ENCODE measurements around the gene SPINDOC. TPM values are rescaled to one million over a fixed set of nuclear protein-coding genes. Genes with fewer than 3 reads are reported as not detected.

SPINDOC gene
- total RNA-seq, 1 experiment from 2014 or later = 53.8 TPM

- peaks cover 58% of the 10 kb centered on the region for H3K36me3 Mint-ChIP-seq (ENCODE audit: insufficient read depth, unreplicated experiment)
- CTCF ChIA-PET = interaction anchor here (0.6 kb wide), 1 partner anchor 97 kb away, joined by 3 read pairs; no protein-coding TSS in a partner anchor
- TF ChIP-seq, protein P1, sequence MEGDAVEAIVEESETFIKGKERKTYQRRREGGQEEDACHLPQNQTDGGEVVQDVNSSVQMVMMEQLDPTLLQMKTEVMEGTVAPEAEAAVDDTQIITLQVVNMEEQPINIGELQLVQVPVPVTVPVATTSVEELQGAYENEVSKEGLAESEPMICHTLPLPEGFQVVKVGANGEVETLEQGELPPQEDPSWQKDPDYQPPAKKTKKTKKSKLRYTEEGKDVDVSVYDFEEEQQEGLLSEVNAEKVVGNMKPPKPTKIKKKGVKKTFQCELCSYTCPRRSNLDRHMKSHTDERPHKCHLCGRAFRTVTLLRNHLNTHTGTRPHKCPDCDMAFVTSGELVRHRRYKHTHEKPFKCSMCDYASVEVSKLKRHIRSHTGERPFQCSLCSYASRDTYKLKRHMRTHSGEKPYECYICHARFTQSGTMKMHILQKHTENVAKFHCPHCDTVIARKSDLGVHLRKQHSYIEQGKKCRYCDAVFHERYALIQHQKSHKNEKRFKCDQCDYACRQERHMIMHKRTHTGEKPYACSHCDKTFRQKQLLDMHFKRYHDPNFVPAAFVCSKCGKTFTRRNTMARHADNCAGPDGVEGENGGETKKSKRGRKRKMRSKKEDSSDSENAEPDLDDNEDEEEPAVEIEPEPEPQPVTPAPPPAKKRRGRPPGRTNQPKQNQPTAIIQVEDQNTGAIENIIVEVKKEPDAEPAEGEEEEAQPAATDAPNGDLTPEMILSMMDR (IDR thresholded peaks at IDR 0.05; ENCODE audit: unreplicated experiment) = no peak
- peaks cover 21% of the 10 kb centered on the region for H3K4me1 Mint-ChIP-seq (ENCODE audit: low read depth, unreplicated experiment)
- H3K9me3 Mint-ChIP-seq (ENCODE audit: low read depth, unreplicated experiment) = no peaks in the 10 kb centered on the region
- BruUV-seq (replicated peaks) = no TSS peak
- H3K27me3 Mint-ChIP-seq (ENCODE audit: unreplicated experiment) = no peaks in the 10 kb centered on the region
- no peak overlapping the region for H3K4me3 Mint-ChIP-seq (ENCODE audit: low read depth, unreplicated experiment)
- intact Hi-C loops (cut with micrococcal nuclease; ENCODE audit: unreplicated experiment) = no loop called here
- no peak for DNase-seq
- H3K27ac Mint-ChIP-seq (ENCODE audit: unreplicated experiment) = no peak overlapping the region
These were observed 3.5 kb downstream of the SPINDOC start for GRCh38 chr11:63816732-63817131.

GRCh38 chr11:63817758-63818498 is 4.7 kb downstream of the SPINDOC start:
- intact Hi-C loops (cut with micrococcal nuclease; ENCODE audit: unreplicated experiment) = no loop called here
- CTCF ChIA-PET = no interaction called here
- no peaks in the 10 kb centered on the region for H3K9me3 Mint-ChIP-seq (ENCODE audit: low read depth, unreplicated experiment)
- TF ChIP-seq, protein P1 (IDR thresholded peaks at IDR 0.05; ENCODE audit: unreplicated experiment) = no peak
- no TSS peak for BruUV-seq (replicated peaks)
- H3K27me3 Mint-ChIP-seq (ENCODE audit: unreplicated experiment) = no peaks in the 10 kb centered on the region
- peaks cover 62% of the 10 kb centered on the region for H3K36me3 Mint-ChIP-seq (ENCODE audit: insufficient read depth, unreplicated experiment)
- H3K4me1 Mint-ChIP-seq (ENCODE audit: low read depth, unreplicated experiment) = peaks cover 21% of the 10 kb centered on the region
- H3K4me3 Mint-ChIP-seq (ENCODE audit: low read depth, unreplicated experiment) = no peak overlapping the region
- DNase-seq = no peak
- no peak overlapping the region for H3K27ac Mint-ChIP-seq (ENCODE audit: unreplicated experiment)

DNA sequence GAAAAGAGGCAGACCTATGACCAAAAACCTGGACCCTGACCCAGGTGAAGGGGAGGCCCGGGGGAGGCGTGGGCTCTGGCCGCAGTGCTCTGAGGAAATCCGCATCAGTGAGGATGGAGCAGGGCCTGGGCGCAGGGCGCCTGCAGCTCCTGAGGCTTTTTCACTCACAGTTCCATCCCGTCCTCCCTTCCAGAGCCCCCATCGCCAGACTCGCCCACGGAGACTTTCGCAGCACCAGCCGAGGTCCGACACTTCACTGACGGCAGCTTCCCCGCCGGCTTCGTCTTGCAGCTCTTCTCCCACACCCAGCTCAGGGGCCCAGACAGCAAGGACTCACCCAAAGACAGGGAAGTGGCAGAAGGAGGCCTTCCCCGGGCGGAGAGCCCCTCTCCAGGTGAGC is 5.4 kb downstream of the SPINDOC start:
- BruUV-seq (replicated peaks) = no TSS peak

GRCh38 chr11:63821411-63821810 is 8.2 kb downstream of the SPINDOC start:
- no peak overlapping the region for H3K4me3 Mint-ChIP-seq (ENCODE audit: low read depth, unreplicated experiment)
- BruUV-seq (replicated peaks) = no TSS peak
- no peaks in the 10 kb centered on the region for H3K9me3 Mint-ChIP-seq (ENCODE audit: low read depth, unreplicated experiment)
- no peak overlapping the region for H3K27ac Mint-ChIP-seq (ENCODE audit: unreplicated experiment)
- CTCF ChIA-PET = no interaction called here
- H3K4me1 Mint-ChIP-seq (ENCODE audit: low read depth, unreplicated experiment) = peaks cover under 1% of the 10 kb centered on the region
- H3K27me3 Mint-ChIP-seq (ENCODE audit: unreplicated experiment) = no peaks in the 10 kb centered on the region
- intact Hi-C loops (cut with micrococcal nuclease; ENCODE audit: unreplicated experiment) = no loop called here
- H3K36me3 Mint-ChIP-seq (ENCODE audit: insufficient read depth, unreplicated experiment) = peaks cover 72% of the 10 kb centered on the region
- DNase-seq = no peak
- TF ChIP-seq, protein P1 (IDR thresholded peaks at IDR 0.05; ENCODE audit: unreplicated experiment) = no peak

More for the DNA sequence above, 5.4 kb downstream of the SPINDOC start:
- no peaks in the 10 kb centered on the region for H3K9me3 Mint-ChIP-seq (ENCODE audit: low read depth, unreplicated experiment)
- no peak for DNase-seq
- TF ChIP-seq, protein P1 (IDR thresholded peaks at IDR 0.05; ENCODE audit: unreplicated experiment) = no peak
- H3K4me1 Mint-ChIP-seq (ENCODE audit: low read depth, unreplicated experiment) = peaks cover 21% of the 10 kb centered on the region
- no peak overlapping the region for H3K27ac Mint-ChIP-seq (ENCODE audit: unreplicated experiment)
- no peaks in the 10 kb centered on the region for H3K27me3 Mint-ChIP-seq (ENCODE audit: unreplicated experiment)
- no peak overlapping the region for H3K4me3 Mint-ChIP-seq (ENCODE audit: low read depth, unreplicated experiment)
- CTCF ChIA-PET = no interaction called here
- H3K36me3 Mint-ChIP-seq (ENCODE audit: insufficient read depth, unreplicated experiment) = peaks cover 64% of the 10 kb centered on the region
- intact Hi-C loops (cut with micrococcal nuclease; ENCODE audit: unreplicated experiment) = no loop called here
